Mucosa of rectum (tissue), 2 donors: ENCODE results near the gene FAM114A1.

ENCODE experiments used
- H3K27ac ChIP-seq, 2 donors: one replicate each; pipeline ENCODE4 v1.7.0; 2013; ENCODE audit warnings: inconsistent platforms in 2 of 2, low read depth in 2 of 2, low read length in 2 of 2
- H3K27me3 ChIP-seq, 2 donors: one replicate each; pipeline ENCODE4 v1.7.0; 2013; ENCODE audit warnings: low read length in 2 of 2; ENCODE audit not compliant: control insufficient read depth in 2 of 2, insufficient read depth in 2 of 2
- H3K36me3 ChIP-seq, 2 donors: one replicate each; pipeline ENCODE4 v1.7.0; 2013; ENCODE audit warnings: low read length in 2 of 2; ENCODE audit not compliant: control insufficient read depth in 2 of 2, insufficient read depth in 2 of 2
- H3K4me1 ChIP-seq, 2 donors: one replicate each; pipeline ENCODE4 v1.7.0; 2013; ENCODE audit warnings: low read length in 2 of 2, mild to moderate bottlenecking in 1 of 2; ENCODE audit not compliant: control insufficient read depth in 2 of 2, insufficient read depth in 2 of 2
- H3K4me3 ChIP-seq, 2 donors: one replicate each; pipeline ENCODE4 v1.7.0; 2013; ENCODE audit warnings: low read length in 2 of 2
- H3K9ac ChIP-seq, 2 donors: one replicate each; pipeline ENCODE4 v1.7.0; 2013; ENCODE audit warnings: low read length in 2 of 2, low read depth in 1 of 2, mild to moderate bottlenecking in 1 of 2
- H3K9me3 ChIP-seq, 2 donors: one replicate each; pipeline ENCODE4 v1.7.0; 2013; ENCODE audit warnings: low read length in 2 of 2; ENCODE audit not compliant: control insufficient read depth in 2 of 2
- donor health status: healthy.
- donor health status: Normal muscosa, but diverticular disease.

The FAM114A1 gene

DNA sequence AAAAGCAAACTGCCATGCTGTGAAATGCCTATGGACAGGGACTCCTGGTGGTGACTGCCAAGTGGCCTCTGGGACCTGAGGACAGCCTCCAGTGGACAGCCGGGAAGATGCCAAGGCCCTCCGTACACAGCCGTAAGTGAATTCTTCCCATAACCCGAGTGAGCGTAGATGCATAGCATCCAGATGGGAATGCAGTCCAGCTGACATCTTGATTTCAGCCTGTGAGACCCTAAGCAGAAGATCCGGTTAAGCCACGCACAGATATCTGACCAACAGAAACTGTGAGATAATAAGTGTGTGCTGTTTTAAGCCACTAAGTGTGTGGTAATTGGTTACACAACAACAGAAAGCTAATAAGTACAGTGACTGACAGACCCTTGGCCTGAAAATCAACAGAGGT, 108.7 kb downstream of the FAM114A1 start:
- no peak overlapping the region for H3K27ac ChIP-seq
- H3K36me3 ChIP-seq = no peaks in the 10 kb centered on the region
- no peak overlapping the region for H3K4me3 ChIP-seq

DNA sequence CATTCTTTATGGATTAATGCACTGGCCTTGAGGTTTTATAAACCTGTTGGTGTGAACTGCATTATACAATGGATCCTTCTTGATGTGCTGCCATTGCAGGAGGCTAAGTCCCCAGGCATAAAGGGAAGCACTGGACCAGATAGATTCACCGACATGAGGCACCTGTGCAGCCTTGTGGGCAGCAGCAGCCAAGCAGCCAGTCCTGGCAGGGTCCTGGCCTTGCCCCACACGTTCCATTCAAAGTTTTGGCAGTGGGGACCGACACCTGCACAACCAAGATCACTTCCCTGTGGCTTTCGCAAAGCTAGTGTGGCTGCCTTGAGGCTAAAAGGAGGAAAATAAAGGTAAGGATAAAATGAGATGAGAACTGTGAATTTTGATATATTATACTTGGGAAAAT, 111.5 kb downstream of the FAM114A1 start:
- Histone ChIP-seq H3K36me3 (no peaks in the 10 kb centered on the region), H3K27me3 (no peaks in the 10 kb centered on the region), H3K9ac (no peak overlapping the region), H3K4me3 (no peak overlapping the region), H3K27ac (no peak overlapping the region), H3K4me1 (no peaks in the 10 kb centered on the region), H3K9me3 (no peaks in the 10 kb centered on the region)

More for the DNA sequence above, 108.7 kb downstream of the FAM114A1 start:
- H3K27me3 ChIP-seq = no peaks in the 10 kb centered on the region
- H3K4me1 ChIP-seq = no peaks in the 10 kb centered on the region
- no peaks in the 10 kb centered on the region for H3K9me3 ChIP-seq
- H3K9ac ChIP-seq = no peak overlapping the region

DNA sequence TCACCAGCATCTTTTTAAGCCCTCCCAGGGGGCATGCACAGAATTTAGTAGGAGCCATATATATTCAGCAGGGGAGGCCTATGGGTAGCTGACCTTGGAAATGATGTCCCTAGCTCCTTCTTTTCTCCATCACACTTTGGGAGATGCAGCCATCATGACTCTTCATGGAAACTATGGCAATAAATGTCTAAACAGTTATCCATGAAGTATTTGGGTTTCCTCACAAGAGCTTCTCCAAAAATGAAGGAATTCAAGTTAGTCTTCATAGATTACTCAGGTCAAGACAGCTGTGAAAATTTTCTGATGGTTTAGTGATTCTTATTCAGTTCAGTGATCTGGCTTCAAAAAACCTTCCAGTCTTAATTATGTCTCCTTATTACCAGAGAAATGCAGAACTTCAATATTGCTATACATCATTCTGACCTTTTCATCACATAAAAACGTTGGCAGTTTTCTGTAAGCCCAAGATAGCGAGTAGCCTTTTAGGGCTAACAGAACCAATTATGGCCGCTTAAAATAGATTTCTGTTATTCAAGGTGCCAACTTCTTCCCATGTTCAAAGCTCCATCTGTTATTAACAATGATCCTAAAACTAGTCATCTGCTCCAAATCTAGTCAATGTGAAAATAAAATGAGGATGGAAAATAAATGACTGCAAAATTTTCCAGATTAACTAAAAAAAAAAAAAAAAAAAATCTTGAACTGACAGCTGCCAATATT, 112.1 kb downstream of the FAM114A1 start:
- no peak overlapping the region for H3K9ac ChIP-seq
- no peaks in the 10 kb centered on the region for H3K4me1 ChIP-seq
- H3K36me3 ChIP-seq = no peaks in the 10 kb centered on the region
- H3K4me3 ChIP-seq = no peak overlapping the region
- H3K27me3 ChIP-seq = no peaks in the 10 kb centered on the region
- H3K9me3 ChIP-seq = no peaks in the 10 kb centered on the region
- no peak overlapping the region for H3K27ac ChIP-seq

DNA sequence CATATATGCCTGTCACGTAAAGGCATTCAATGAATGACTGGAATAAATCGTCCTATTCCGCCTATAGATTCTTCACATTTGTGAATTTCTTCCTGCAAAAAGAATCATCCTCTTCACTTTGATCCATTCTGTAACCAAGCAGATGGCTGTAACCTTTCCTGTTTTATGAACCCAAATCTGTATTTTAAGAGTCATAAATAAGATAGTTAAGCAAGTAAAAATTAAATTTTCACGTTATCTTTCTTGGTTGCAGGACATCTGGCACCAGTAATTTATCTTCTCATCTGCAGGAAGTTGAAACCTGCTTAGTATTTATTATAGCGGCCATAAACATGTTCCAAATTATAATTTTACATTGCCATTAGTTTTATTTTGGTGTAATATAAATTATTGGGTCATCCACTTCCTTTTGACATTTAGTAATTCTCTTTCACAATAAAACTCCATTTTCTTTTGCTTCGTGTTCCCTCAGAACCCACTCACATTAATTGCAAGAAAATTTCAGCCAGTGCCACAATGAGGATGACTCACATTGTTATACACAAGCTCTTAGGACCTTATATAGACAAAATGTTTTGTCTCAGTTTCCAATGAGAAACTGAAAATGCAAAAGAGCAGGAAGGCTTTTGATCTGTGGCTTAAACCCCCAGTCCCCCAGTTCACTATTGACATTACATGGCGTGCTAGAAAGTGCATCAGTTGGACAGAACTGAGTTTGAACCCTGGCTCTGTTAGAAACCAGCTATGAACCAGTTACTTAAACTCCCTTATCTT, 113.5 kb downstream of the FAM114A1 start:
- H3K9ac ChIP-seq = no peak overlapping the region
- H3K27me3 ChIP-seq = no peaks in the 10 kb centered on the region
- peaks cover 0 to 2% of the 10 kb centered on the region in 2 donors for H3K4me1 ChIP-seq
- H3K4me3 ChIP-seq = no peak overlapping the region
- H3K36me3 ChIP-seq = no peaks in the 10 kb centered on the region
- no peaks in the 10 kb centered on the region for H3K9me3 ChIP-seq
- no peak overlapping the region for H3K27ac ChIP-seq

DNA sequence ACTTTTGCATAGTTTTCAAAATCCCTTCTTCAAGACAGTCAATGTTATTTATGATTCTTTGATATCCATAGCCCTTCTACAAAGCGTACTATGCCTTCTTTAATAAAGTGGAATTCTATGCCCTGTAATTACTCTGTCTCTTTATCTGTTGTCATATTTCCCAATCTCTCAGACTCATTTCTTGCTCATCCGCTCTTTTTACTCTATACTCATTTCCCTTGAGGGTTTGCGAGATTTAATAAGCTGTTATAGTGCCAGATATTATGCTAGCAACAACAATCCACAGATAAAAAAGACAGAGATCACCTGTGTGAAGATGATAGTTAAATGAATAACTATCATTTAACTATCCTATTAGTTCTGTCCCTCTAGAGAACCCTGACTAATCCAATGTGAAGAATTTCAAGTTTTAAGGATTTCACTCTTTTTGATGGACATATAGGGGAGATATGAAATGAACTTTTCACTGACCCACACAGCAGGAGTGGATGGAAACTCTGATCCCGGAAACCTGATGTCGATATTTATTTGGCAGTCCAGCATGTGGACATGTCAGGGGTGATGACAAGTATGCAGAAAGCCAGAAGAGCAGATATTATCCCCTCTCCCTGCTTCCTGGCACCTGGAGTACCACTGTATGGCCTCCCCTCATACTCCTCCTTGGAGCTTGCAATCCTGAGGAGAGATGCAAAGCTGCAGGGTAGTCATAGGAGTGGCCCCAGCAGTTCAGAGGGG, 114.9 kb downstream of the FAM114A1 start:
- no peaks in the 10 kb centered on the region for H3K36me3 ChIP-seq
- H3K27me3 ChIP-seq = no peaks in the 10 kb centered on the region
- H3K4me3 ChIP-seq = no peak overlapping the region
- no peak overlapping the region for H3K9ac ChIP-seq
- H3K27ac ChIP-seq = no peak overlapping the region
- H3K9me3 ChIP-seq = no peaks in the 10 kb centered on the region
- peaks cover 0 to 3% of the 10 kb centered on the region in 2 donors for H3K4me1 ChIP-seq

DNA sequence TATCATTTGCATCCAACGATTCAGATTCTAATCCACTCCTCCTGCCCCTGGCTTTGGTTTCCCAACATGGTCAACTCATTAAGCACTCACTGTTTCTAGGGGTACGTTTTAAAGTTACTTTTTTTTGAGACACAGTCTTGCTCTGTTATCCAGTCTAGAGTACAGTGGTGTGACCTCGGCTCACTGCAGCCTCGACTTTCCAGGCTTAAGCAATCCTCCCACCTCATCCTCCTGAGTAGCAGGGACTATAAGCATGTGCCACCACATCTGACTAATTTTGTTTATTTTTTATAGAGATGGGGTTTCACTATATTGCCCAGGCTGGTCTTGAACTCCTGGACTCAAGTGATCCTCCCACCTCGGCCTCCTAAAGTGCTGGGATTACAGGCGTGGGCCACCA, 115.7 kb downstream of the FAM114A1 start:
- Histone ChIP-seq H3K4me3 (no peak overlapping the region), H3K27ac (no peak overlapping the region), H3K36me3 (no peaks in the 10 kb centered on the region), H3K9ac (no peak overlapping the region), H3K4me1 (peaks cover 0 to 3% of the 10 kb centered on the region in 2 donors), H3K9me3 (no peaks in the 10 kb centered on the region), H3K27me3 (no peaks in the 10 kb centered on the region)

DNA sequence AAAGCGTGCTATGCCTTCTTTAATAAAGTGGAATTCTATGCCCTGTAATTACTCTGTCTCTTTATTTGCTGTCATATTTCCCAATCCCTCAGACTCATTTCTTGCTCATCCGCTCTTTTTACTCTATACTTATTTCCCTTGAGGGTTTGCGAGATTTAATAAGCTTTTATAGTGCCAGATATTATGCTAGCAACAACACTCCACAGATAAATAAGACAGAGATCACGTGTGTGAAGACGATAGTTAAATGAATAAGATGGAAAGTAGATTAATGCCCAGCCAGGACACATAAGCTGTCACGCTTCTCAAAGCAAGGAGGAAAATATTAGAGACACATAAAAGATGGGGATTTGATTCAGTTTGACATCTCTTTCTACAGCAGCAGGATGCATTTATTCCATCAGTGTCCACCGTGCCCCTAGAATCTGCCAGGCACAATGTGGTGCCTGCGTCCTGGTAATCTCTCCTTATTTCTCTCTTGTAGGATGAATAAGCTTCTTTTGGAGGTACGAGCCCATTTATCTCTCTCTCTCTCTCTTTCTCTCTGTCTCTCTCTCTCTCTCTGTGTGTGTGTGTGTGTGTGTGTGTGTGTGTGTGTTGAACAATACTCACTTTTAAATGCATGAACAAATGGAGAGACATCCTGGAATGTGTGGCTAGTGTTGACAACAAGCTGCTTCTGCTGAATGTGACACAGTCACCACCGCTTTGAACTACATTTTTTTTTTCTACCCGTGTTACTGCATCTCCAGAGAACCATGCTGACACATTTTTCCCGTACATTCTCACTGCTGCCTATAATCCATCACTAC, 116.4 kb downstream of the FAM114A1 start:
- H3K4me3 ChIP-seq = no peak overlapping the region
- H3K27me3 ChIP-seq = no peaks in the 10 kb centered on the region
- H3K27ac ChIP-seq = no peak overlapping the region
- no peaks in the 10 kb centered on the region for H3K9me3 ChIP-seq
- no peak overlapping the region for H3K9ac ChIP-seq
- H3K4me1 ChIP-seq = peaks cover 0 to 3% of the 10 kb centered on the region in 2 donors
- no peaks in the 10 kb centered on the region for H3K36me3 ChIP-seq

DNA sequence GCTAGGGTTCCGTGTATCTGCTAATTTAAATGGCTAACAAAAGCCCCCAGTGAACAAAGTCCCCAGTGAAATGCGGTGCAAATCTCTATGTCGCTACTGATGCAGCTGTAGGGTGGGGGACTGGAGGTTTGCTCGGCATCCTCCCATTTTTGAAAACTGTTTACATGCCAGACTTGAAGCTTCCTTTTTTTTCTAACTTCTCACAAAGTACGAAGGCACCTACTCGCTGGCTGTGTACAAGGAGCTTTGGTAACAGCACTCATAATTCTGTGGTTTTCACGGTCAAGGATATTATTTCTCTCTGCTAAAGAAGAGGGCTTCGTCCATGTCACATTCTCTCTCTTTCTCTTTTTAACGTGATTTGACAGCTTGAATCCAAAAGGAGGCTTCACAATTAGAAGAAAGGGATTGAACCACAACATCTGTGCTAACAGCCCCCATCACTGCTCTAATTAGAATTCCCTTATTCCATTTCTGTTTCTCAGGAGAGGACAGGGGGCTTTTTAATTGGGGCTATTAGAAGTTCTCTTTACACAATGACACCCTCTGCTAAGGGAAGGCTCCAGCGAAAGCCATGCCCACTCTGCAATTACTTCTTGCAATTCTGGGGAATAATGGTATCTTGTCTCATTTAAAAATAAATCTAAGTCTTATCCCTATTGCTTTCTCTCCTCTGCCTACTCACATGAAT, 117.9 kb downstream of the FAM114A1 start:
- H3K27me3 ChIP-seq = no peaks in the 10 kb centered on the region
- peaks cover 0 to 3% of the 10 kb centered on the region in 2 donors for H3K4me1 ChIP-seq
- H3K27ac ChIP-seq = peak overlapping the region; percentile 28 to 39
- H3K9me3 ChIP-seq = no peaks in the 10 kb centered on the region
- H3K36me3 ChIP-seq = no peaks in the 10 kb centered on the region
- peak overlapping the region in 1 of 2 donors; percentile 14 for H3K4me3 ChIP-seq
- no peak overlapping the region for H3K9ac ChIP-seq

DNA sequence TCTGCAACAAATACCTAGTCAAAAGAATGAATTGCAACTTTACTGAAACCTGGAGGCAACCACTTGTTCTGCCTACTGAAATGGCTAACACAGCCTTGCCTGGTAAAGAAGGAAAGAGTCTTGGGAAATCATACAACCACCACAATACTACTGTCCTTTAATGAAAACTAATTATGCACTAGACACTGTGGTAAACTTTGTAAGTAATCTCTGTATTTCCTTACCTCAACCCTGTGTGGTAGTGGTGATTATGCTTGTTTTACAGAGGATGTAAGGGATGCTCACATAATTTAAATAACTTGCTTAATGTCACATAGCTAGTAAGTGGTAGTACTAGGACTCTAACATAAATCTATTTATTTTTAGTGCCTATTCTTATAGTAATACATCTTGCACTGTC, 119.9 kb downstream of the FAM114A1 start:
- Histone ChIP-seq H3K27me3 (no peaks in the 10 kb centered on the region), H3K27ac (no peak overlapping the region), H3K9me3 (no peaks in the 10 kb centered on the region), H3K4me1 (peaks cover 0 to 3% of the 10 kb centered on the region in 2 donors), H3K9ac (no peak overlapping the region), H3K36me3 (no peaks in the 10 kb centered on the region), H3K4me3 (no peak overlapping the region)
